AG09309 (cell line): ENCODE measurements around the gene TMEM245.

Experiments used
- DNase-seq: peaks from one replicate; pipeline ENCODE4 v3.0.0-alpha.2; 2010; ENCODE audit warnings: low read depth
- H3K4me3 ChIP-seq: 2 replicates; pipeline ENCODE4 v1.5.1; 2011; ENCODE audit warnings: mild to moderate bottlenecking, low read depth, low read length, moderate library complexity; ENCODE audit not compliant: control insufficient read depth
- CTCF ChIP-seq: IDR thresholded peaks from 2 replicates; pipeline ENCODE4 v1.5.1; 2011; ENCODE audit warnings: mild to moderate bottlenecking, low read depth, low read length, inconsistent platforms; ENCODE audit not compliant: insufficient read depth, control insufficient read depth; ENCODE audit errors: missing control alignments

The TMEM245 gene

DNA sequence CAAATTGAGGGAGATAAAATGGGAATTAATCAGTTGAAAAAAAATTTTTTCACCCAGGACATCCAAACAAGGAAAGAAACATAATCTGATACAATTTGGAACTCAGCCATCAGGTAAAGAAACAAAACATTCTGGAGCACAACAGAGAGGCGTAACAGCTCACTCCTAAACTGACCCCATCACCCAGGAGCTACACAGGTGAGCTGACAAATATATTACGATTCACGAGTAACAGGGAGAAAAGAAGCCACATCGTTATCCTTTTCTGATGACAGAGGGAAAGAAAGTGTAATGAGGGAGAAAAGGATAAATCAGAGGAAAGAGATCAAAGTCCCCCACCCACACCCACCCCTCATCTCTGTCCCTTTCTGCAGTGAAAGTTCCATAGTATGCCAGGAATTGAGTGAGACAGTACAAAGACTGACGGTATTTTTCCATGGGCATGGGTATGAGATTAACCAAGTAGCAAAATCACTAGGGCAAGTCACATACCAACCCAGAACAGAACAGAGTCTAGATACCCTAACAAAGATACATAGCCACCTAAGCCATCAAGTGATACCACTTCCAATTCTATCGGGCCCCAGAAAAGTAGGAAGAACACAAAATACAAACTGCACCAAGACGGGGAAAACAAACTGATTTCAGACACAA, 45.4 kb downstream of the TMEM245 start:
- DNase-seq: no peak
- H3K4me3 ChIP-seq: no peak overlapping the region
- no peak for TF ChIP-seq CTCF

DNA sequence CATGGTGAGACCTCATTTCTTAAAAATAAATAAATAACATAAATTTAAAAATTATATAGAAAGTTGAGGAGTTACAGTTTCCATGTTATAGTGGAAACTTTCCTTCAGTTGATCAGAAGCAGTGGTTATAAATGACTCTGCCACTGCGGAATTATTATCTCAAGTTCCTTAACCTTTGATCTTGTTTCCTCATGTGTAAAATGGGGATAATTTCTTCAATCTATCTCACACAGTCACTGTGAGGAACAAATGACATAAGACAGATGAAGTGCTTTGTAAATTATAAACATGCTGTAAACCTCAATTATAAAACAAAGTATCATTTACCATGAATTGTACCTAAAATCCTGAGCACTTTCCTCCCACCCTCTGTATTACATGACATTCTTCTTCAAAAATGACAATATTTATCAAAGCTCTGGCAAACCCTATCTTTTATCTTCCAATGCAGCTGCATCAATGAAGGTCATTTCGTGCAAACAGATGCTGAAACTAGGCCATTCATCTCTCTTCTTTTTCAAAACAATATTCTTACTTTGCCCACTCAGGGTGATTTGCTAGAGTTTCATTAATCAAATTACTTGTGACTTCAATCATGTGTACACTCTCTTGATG, 46.8 kb downstream of the TMEM245 start:
- DNase-seq: no peak
- no peak overlapping the region for H3K4me3 ChIP-seq
- TF ChIP-seq CTCF: no peak

GRCh38 chr9:109072133-109072692, 47.5 kb downstream of the TMEM245 start:
- no peak for TF ChIP-seq CTCF
- H3K4me3 ChIP-seq: no peak overlapping the region
- DNase-seq: no peak

DNA sequence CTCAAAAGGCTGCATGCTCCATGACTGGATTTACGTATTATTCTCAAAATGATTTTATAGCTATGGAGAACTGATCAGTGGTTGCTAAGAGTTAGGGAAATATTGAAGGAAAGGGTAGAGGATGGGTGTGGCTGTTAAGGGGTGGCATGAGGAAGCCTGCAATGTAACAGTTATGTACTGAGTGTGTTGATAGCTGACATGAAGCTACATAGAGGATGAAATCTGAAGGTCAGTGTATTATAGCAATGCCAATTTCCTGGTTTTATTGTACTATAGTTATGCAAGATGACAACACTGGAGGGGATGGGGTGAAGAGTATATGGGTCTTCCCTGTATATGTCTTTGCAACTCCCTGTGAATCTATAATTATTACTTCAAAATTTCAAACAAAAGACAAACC, 51.0 kb downstream of the TMEM245 start:
- DNase-seq: no peak
- H3K4me3 ChIP-seq: no peak overlapping the region
- TF ChIP-seq CTCF: no peak

- H3K4me3 ChIP-seq: no peak overlapping the region
- TF ChIP-seq CTCF: no peak
- DNase-seq: no peak
These were observed 54.6 kb downstream of the TMEM245 start for GRCh38 chr9:109064963-109065702.

GRCh38 chr9:109063760-109064159, 56.0 kb downstream of the TMEM245 start:
- no peak overlapping the region for H3K4me3 ChIP-seq
- no peak for DNase-seq
- no peak for TF ChIP-seq CTCF
